GM18858 (cell line): Measurements from ENCODE around the gene YY1.
"Not testable (repeated sequence)": the region's sequence is repeated elsewhere in the genome, so short reads cannot be mapped to it uniquely, and the experiment has no call there.

Experiments used
- ATAC-seq: cut with Tn5 transposase; IDR thresholded peaks from one replicate; pipeline ENCODE4 v1.9.1; 2021; ENCODE audit not compliant: unreplicated experiment

YY1 gene

GRCh38 chr14:100238419-100239210 lies at the start of gene YY1:
YY1 (plus strand) TSS chr14:100239144; CDS start chr14:100239245, 101 bp downstream.
- peak; percentile 60 for ATAC-seq

- no peak for ATAC-seq
Measured at GRCh38 chr14:100190126-100190525, 48.8 kb upstream of the YY1 start.

DNA sequence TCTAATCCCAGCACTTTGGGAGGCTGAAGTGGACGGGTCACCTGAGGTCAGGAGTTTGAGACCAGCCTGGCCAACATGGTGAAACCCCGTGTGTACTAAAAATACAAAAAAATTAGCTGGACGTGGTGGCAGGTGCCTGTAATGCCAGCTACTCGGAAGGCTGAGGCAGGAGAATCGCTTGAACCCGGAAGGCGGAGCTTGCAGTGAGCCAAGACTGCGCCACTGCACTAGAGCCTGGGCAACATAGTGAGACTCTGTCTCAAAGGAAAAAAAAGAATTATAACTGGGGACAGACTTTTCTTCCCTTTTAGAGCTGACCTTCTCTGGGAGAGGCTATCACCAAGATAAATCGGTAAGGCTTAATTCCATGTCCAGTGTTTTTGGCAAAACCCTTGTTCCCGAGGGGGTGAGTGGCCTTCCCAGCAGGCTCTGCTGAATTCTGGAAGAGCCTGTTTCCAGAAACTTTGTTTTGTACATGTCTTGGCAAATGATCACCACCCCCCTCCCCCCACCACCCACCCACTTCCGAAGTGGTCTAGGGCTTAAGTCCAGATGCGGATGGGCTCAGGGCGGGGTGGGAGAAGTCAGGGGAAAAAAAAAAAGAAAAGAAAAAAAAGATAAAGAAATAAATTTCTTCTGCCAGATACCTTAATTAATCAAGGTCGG lies 47.2 kb upstream of the YY1 start:
- ATAC-seq, result no peak

DNA sequence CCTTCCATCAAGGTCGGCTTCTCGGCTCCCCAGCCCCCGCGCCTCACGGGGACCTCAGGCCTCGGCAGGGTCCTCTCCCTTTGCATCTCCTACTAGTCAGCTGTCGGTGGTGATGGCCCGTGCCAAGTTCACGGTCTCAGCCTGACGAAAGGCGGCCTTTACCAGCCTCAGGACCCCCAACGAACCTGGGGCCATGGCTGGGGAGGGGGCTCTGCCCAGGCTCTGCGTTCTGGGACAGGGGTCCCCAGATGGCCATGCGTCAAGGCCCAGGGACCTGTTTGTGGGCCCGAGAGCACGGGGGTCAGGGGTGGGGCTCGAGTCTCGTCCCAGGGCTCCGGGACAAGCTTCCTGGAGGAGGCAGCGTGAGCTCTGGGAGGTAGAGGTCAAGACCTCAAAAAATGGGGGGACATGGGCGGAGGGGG lies 46.7 kb upstream of the YY1 start:
- no peak for ATAC-seq

DNA sequence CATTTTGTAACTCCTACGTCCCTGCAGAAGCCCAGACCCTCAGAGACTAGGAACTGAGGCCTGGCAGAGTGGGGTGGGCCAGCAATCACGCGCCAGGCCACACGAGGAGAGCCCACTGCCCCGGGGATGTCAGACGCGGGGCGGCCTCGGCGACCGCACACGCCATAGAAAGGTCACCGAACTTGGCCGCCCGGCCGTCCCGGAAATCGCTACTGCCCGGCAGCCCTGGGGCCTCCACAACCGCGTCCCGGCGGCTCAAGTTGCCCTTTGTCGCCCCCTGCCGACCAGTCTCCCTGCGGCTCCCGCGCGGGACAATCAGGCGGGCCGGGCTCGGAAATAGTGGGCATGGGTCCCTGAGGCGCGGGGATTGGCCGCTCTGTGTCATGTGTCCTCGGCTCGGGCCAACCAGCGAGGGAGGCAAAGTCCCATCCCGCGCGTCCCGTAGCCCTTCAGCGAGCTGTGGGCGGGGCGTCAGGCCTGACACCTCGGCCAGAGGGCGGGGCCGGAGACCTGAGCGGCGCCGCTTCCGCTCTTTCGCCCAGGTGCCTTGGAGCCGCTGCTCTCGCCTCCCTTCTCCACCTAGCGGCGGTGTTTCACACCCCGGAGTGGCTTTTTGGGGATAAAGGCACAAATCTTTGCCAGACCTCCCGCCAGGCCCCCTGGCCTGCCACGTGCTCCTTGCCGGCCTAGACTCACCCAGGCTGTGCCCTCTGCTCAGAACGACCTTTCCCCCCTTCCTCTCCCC lies 46.1 kb upstream of the YY1 start:
- ATAC-seq, result peak; percentile 96

DNA sequence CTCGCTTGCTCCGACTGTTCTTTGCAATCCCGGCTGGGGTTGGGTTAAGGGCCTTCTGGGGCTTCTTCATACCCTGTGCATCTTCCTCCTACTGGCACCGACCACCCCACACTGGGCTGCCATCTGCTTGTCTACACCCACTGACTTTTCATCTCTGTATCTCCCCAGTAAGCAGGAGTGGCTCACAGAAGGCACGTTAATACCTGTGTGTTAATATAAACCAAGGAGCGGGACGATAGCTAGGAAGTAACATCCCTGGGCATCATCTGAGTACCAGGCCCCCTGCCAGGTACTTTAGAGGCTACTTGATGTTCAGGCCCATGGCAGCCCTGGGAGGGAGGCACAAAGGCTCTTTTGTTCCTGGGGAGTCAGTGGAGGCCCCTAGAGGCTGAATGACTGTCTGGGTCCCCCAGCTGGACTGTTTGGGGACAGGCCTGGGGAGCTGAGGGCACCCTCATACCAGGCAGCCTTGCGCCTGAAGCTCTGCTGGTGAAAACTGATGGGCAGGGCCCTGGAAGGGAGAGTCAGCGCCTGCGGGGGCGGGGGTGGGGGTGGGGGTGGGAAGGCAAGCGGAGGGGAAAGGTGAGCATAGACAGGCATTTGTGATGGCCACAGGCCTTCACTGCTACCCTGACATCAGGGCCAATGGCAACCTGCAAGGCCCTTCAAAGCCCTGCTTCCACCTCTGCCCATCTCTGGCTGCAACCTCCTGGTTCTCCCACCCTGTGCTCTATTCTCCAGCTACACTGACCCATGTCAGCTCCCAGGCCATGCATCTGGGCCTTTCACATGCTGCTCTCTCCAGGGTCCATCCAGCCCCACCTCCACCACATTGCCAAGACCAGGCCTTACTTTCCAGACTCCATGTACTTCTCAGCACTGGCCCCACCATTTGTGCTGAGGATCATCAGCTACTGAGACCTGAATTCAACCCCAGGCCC lies 45.3 kb upstream of the YY1 start:
- no peak for ATAC-seq

GRCh38 chr14:100199240-100199860 lies 39.6 kb upstream of the YY1 start:
- no peak for ATAC-seq

DNA sequence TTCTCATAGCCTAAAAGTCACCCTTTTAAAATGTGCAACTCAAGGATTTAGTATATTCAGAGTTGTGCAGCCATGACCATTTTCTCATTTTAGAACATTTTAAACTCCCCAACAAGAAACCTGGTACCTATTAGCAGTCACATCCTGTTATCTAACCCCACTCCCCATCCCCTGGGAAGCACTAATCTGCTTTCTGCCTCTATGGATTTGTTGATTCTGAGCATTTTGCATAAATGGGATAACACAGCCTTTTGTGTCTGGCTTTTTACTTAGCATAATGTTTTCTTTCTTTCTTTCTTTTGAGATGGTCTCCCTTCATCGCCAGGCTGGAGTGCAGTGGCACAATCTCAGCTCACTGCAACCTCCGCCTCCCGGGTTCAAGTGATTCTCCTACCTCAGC lies 38.6 kb upstream of the YY1 start:
- ATAC-seq, result no peak

- ATAC-seq, result no peak
Measured at GRCh38 chr14:100201701-100202100, 37.2 kb upstream of the YY1 start.

DNA sequence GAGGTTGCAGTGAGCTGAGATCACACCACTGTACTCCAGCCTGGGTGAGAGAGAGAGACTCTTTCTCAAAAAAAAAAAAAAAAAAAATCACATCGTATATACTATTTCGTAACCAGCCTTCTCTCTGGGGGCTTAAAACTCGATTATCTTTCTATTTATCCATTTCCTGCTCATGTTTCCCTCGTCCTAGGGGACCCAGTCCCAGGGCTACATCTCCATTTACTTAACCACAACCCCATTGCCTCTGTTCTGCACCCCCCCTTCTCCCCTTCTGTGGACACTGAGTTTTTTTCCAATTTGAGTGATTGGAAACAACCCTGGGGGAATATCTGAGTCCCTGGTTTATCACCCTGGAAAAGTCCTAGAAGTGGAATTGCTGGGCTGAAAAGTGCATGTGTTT lies 36.2 kb upstream of the YY1 start:
- no peak for ATAC-seq

DNA sequence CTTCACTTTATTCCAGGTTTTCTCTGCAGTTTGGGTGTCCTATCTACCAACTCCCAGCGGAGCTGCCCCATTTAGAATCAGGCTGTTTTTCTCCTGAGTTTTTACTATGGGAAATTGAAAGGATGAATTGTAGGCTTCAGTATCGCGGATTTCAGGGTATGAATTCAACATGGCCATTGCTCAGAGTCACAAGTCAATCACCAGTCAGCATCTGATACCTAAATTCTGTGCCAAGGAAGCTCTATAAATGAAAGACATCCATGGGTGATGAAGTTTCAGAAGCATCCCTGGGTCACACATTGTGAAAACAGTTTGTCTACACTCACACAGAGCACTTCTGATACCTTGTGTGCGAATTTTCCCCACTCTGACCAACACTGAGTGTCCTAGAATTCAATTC lies 35.8 kb upstream of the YY1 start:
- no peak for ATAC-seq

GRCh38 chr14:100203962-100204834 lies 34.7 kb upstream of the YY1 start:
- ATAC-seq, result no peak

- ATAC-seq, result not testable (repeated sequence)
Measured at GRCh38 chr14:100204835-100205167, 34.1 kb upstream of the YY1 start.

DNA sequence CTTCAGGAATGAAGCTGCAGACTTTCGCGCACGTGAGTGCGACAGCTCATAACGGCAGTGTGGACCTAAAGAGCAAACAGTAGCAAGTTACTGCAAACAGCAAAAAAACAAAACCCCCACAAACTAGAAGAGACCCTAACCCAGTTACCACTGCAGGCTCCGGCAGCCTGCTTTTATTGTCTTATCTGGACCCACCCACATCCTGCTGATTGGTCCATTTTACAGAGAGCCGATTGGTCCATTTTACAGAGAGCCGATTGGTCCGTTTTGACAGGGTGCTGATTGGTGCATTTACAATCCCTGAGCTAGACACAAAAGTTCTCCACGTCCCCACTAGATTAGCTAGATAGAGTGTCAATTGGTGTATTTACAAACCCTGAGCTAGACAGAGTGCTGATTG lies 31.4 kb upstream of the YY1 start:
- not testable (repeated sequence) for ATAC-seq

GRCh38 chr14:100208136-100208535 lies 30.8 kb upstream of the YY1 start:
- not testable (repeated sequence) for ATAC-seq

DNA sequence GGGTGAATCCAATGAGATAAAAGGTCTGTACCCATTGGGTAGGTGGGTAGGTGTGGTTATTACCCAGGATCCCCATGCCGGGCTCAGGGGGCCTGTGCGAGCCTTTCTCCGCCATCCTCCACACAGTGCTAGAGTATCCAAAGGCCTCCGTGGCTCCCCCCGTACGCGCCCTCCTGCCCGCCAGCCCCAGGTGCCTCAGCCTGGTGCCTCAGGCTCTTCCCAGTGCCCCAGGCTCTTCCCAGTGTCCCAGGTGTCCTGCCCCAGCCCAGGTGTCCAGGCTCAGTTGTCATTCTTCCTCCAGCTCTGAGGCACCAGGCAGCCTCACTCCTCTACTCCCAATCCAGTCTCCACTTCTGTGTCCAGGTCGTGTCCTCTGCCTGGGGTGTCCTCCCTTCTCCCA lies 27.6 kb upstream of the YY1 start:
- no peak for ATAC-seq

- ATAC-seq, result no peak
Measured at GRCh38 chr14:100211893-100212292, 27.1 kb upstream of the YY1 start.

DNA sequence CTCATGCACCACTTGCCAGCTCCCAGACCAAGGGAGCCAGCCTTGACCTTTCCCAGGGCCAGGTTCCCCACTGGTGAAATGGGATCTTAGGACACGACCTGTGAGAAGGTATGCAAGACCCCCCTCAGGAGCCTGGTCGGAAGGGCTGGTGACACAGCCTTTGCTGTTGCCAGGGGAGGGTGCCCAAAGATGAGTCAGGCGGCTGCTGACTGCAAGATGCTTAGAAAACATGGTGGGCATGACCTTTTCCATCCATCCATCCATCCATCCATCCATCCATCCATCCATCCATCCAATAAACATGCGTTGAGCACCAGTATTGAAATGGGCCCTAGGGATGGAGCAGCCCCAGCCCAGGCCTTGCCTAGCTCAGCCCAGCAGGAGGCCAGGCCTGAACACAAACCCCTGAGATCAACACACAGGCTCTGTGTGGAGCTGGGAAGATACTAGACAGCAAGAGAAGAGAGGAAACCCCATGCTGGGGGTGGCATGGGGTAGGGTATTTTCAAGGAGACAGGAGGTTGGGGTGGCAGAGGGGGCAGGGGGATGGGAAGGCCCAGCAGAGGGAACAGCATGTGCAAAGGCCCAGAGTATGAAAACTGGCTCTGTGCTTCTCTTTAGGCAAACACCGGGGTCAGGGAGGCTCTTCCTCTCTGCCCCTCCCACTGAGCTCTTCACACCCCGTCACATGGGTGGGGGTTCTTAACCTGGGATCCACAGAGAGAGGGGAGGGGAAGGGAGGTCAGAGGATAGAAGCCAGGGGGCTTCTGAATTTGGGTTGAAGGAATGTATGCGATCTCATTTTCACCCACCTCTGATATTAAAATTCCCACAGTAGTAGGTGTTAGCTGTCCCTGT lies 26.2 kb upstream of the YY1 start:
- ATAC-seq, result no peak

DNA sequence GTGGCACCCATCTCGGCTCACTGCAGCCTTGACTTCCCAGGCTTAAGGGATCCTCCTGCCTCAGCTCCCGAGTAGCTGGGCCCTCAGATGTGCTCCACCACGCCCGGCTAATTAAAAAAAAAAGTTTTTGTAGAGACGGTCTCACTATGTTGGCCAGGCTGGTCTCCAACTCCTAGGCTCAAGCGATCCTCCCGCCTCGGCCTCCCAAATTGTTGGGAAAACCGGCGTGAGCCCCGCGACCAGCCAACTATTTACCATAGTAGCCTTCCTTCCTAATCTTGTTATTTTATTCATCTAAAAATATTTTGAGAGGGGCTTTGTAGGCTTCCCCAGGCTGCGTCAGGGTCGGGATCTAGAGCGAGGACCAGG lies 25.4 kb upstream of the YY1 start:
- no peak for ATAC-seq
